Activated gamma-delta T cell (primary cell): ENCODE measurements around the gene AOC2.
A peak's percentile ranks its signal among the peaks of the same experiment; 100 is the strongest.
"Not testable (repeated sequence)": the region's sequence is repeated elsewhere in the genome, so short reads cannot be mapped to it uniquely, and the experiment has no call there.

Experiments
- DNase-seq: peaks from one replicate; lab custom pipeline; 2025; lab: John Stamatoyannopoulos, UW

AOC2 gene

DNA sequence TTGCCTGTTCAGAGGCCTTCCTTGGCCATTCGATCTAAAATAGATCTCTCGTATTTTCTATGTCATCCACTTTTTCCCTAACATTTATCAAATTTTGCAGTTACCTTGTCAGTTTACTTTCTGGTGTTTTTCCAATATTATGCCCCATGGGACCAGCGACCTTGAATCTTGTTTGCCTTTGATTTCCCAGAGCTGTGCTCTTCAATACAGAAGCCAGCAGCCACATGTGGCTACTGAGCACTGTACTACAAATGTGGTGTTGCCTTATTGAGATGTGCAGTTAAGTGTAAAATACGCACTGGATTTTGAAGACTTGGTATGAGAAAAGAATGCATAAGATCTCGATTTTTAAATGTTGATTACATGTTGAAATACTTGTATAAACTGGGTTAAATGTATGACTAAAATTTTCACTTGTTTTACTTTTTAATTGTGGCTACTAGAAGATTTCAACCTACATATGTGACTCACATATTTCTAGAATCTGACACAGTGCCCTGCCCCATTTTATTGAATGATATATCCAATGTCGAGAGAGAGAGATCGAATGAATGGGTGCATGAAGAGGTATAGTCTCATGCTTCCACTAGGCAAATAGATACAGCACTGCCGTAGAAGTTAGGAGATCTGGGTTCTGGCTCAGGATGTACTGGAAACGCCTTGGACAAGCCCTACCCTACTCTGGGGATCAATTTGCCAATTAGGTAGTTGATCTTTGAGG is 12.0 kb upstream of the AOC2 start:
- DNase-seq: no peak

GRCh38 chr17:42832934-42833766 is 11.2 kb upstream of the AOC2 start, which contains the start of gene PSME3:
PSME3 (plus strand) TSS chr17:42833397; CDS start chr17:42833632, 235 bp downstream.
- DNase-seq: peak; percentile 82

GRCh38 chr17:42833767-42834422 is 10.5 kb upstream of the AOC2 start:
- no peak for DNase-seq

- no peak for DNase-seq
Measured at GRCh38 chr17:42835732-42836131, 8.6 kb upstream of the AOC2 start.

- DNase-seq: no peak
Measured at GRCh38 chr17:42841975-42842685, 2.2 kb upstream of the AOC2 start.

DNA sequence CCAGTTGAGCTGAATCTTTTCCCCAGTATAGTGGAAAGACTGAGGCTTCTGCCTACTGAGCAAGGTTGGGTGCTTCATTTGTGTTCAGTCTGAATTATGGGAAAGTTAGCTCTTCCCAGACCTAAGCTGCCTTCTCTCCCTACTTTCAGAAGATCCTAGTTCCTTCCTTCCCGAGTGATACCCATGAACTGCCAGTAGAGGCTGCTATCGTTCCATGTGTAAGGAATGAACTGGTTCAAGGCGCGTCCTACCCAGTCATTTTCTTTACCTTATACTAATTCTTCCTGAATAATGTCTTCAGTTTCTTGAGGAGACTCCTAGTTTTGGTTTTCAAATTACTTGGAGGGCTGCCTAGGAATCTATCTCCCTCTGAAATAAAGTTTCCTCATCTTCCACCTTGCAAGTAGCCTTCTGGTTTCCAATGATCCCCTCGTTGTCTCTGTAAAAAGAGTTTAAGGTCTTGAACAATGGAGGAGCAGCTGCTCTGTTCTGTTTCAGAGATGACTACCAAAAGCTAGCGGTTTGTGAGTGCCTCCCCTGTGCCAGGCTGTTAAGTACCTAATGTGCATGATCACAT is 934 bp upstream of the AOC2 start:
- DNase-seq: no peak

DNA sequence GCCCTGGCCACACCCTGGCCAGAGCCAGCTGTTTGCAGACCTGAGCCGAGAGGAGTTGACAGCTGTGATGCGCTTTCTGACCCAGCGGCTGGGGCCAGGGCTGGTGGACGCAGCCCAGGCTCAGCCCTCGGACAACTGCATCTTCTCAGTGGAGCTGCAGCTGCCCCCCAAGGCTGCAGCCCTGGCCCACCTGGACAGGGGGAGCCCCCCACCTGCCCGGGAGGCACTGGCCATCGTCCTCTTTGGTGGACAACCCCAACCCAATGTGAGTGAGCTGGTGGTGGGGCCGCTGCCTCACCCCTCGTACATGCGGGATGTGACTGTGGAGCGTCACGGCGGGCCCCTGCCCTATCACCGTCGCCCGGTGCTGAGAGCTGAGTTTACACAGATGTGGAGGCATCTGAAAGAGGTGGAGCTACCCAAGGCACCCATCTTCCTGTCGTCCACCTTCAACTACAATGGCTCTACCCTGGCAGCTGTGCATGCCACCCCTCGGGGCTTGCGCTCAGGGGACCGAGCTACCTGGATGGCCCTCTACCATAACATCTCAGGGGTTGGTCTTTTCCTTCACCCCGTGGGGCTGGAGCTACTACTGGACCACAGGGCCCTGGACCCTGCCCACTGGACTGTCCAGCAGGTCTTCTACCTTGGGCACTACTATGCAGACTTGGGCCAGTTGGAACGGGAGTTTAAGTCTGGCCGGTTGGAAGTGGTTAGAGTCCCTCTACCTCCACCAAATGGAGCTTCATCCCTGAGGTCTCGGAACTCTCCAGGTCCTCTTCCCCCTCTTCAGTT is 578 bp downstream of the AOC2 start:
- DNase-seq: no peak

DNA sequence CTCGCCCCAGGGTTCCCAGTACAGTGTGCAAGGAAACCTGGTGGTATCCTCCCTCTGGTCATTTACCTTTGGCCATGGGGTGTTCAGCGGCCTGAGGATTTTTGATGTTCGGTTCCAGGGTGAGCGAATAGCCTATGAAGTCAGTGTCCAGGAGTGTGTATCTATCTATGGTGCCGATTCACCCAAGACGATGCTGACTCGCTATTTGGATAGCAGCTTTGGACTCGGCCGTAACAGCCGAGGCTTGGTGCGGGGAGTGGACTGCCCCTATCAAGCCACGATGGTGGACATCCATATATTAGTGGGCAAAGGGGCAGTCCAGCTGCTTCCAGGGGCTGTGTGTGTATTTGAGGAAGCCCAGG is 1.2 kb downstream of the AOC2 start:
- no peak for DNase-seq

- DNase-seq: no peak
Measured at GRCh38 chr17:42845918-42846593, 1.7 kb downstream of the AOC2 start.

DNA sequence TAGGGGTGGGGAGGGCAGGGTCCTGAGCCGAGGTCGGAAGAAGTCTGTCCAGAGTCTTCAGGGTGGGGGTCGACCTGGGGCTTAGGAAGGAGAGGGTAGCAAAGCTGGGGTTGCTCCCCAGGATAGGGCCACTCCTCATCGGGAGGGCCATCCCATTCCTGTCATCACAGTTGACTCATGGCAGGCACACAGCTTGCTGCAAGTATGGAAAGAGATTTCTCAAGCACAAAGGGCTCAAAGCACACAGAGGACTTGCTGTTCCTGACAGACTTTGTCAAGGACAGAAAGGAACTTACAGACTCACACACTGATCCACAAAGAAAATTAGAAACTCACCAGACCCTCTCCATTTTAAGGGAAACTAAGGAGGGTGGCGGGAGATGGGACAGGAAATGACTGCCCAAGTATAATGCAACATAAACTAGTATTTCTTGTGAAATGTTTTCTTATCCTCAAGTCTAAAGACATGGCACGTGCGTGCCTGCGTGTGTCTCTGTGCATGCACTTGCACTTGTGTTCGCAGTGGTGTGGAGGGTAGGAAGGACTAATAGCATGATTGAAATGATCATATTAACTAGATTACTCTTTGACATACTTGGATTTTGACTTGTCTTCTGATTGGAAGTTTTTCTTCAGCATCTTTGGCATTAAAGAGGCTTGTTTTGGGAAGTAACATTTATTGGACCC is 2.4 kb downstream of the AOC2 start:
- no peak for DNase-seq

DNA sequence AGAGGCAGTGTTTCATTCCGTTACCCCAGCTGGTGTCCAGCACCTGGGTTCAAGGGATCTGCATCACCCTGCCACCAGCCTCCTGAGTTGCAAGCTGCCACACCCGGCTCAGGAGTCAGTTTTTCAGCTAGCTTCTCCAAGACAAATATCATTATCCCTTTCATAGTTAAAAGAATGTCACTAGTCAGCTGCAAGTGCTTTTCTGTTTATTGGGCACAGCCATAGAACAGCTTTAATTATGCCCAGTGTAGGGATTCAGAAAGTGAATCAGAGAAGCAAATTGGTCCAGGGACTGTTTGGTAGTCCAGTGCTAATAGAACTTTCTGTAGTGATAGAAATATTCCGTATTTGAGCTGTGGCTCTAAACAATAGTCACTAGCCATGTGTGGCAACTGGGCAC is 3.7 kb downstream of the AOC2 start:
- no peak for DNase-seq

- no peak for DNase-seq
Measured at GRCh38 chr17:42849031-42849430, 4.7 kb downstream of the AOC2 start.

DNA sequence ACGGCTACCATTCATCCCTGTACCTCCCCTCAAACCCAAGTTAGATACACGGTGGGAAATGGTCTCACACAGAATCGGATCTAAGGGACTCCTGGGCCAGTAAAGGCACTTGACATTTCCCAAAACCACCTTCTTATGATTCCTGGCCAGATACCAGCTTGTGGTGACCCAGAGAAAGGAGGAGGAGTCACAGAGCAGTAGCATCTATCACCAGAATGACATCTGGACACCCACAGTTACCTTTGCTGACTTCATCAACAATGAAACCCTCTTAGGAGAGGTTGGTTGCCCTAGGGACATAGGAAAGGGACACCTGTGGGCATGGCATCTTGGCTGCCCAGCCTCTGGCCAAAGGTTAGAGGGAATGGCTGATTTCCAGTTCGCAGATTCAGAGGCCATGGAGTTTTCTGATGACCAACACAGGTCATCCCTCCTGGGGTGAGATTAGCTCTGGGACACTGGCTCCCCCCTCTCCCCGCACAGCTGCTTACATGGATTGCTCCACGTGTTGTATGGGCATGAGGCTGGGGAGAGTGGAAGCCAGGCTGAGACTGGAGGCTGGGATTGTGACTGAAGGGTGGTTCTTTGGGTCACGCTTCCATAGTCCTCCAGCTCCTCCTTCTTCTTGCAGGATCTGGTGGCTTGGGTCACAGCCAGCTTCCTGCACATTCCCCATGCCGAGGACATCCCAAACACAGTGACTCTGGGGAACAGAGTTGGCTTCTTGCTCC is 5.2 kb downstream of the AOC2 start:
- no peak for DNase-seq

GRCh38 chr17:42850954-42851353 is 6.6 kb downstream of the AOC2 start, which contains the start of gene AOC3:
AOC3 (plus strand) TSS chr17:42851199; CDS start chr17:42851344, 145 bp downstream.
- no peak for DNase-seq

GRCh38 chr17:42851371-42852240 is 7.2 kb downstream of the AOC2 start:
- DNase-seq: not testable (repeated sequence)

DNA sequence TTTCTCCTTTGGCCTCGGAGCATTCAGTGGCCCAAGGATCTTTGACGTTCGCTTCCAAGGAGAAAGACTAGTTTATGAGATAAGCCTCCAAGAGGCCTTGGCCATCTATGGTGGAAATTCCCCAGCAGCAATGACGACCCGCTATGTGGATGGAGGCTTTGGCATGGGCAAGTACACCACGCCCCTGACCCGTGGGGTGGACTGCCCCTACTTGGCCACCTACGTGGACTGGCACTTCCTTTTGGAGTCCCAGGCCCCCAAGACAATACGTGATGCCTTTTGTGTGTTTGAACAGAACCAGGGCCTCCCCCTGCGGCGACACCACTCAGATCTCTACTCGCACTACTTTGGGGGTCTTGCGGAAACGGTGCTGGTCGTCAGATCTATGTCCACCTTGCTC is 8.0 kb downstream of the AOC2 start:
- no peak for DNase-seq

- no peak for DNase-seq
Measured at GRCh38 chr17:42853004-42853403, 8.6 kb downstream of the AOC2 start.

- DNase-seq: no peak
Measured at GRCh38 chr17:42853597-42853967, 9.2 kb downstream of the AOC2 start.
